Activated CD8-positive, alpha-beta T cell treated with anti-CD3 and anti-CD28 coated beads for 36 hours (primary cell): ENCODE measurements around the gene RNASE7. TPM values are rescaled to one million over a fixed set of nuclear protein-coding genes. Genes with fewer than 3 reads are reported as not detected.

Source experiments
- ATAC-seq: fragments of 200-7000 bp; cut with Tn5 transposase; one replicate; pipeline ENCODE4 v1.10.0; 2021; ENCODE audit warnings: mild to moderate bottlenecking, moderate library complexity
- CTCF ChIA-PET: fragments of 350-600 bp; sonication (Branson Sonifier 250); formaldehyde crosslinking; loops from one replicate; lab custom pipeline; 2021; ENCODE audit warnings: antibody characterized with exemption; lab: Charles Lee
- POLR2A ChIA-PET: fragments of 350-600 bp; sonication (Branson Sonifier 250); formaldehyde crosslinking; loops from one replicate; lab custom pipeline; 2021; ENCODE audit warnings: antibody characterized with exemption; lab: Charles Lee
- DNase-seq: peaks from one replicate; pipeline ENCODE4 v3.0.0-alpha.2; 2020
- H3K27ac Mint-ChIP-seq: one replicate; pipeline ENCODE4 v1.8.0; 2021; ENCODE audit warnings: mild to moderate bottlenecking, mixed read lengths
- H3K27me3 Mint-ChIP-seq: one replicate; pipeline ENCODE4 v1.8.0; 2021; ENCODE audit warnings: mixed read lengths
- H3K36me3 Mint-ChIP-seq: one replicate; pipeline ENCODE4 v1.8.0; 2021; ENCODE audit warnings: low read depth, mixed read lengths
- H3K4me1 Mint-ChIP-seq: one replicate; pipeline ENCODE4 v1.8.0; 2021; ENCODE audit warnings: low read depth, mixed read lengths
- H3K4me3 Mint-ChIP-seq: one replicate; pipeline ENCODE4 v1.8.0; 2021; ENCODE audit warnings: mild to moderate bottlenecking, moderate library complexity, mixed read lengths
- H3K9me3 Mint-ChIP-seq: one replicate; pipeline ENCODE4 v1.8.0; 2021; ENCODE audit warnings: mixed read lengths
- intact Hi-C: fragments of 100-400 bp; cut with micrococcal nuclease; formaldehyde crosslinking; loops from one replicate; pipeline ENCODE4 v1.10.0; 2022
- total RNA-seq, 2 experiments: library from RNA; stranded (reverse); gene quantifications; one replicate each; pipeline ENCODE4 v1.2.3, GENCODE V29; 2021
- TF ChIP-seq, protein P1 (sequence below): fragments of 200-600 bp; IDR thresholded peaks from one replicate; pipeline ENCODE4 v1.8.0; 2022; ENCODE audit warnings: antibody characterized with exemption, mild to moderate bottlenecking

Gene RNASE7
- total RNA-seq, 2 experiments from 2014 or later, result not detected

DNA sequence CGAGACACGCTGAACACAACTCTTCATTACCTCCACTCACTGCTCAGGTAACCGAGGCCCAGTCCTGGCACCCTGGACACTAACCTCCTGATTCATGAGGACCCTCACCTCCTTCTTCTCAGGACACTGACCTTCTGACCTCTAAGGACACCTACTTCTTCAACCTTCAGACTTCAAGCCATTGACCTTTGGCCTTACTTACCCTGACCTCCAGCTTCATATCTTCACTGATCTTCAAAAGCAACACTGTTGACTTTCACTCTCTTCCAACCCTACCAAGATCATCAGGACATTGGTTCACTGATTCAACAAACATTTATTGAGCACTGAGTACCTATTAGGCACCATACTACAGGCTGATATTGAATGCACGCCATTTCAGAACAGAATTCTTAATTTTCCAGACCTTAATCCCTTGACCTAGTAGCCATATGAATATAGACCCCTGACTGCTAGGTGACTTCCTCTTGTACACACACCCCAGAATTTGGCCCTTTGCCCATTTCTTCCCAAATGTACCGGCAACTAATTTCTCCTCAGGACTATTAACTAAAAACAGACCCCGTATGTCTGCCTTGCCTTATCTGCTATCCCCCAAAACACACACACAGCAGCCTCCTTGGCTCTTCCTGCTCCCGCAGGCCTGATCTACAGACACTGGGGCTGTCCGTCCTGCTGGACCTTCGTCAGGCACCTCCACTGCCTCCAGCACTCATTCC, 33.7 kb downstream of the RNASE7 start:
- H3K27ac Mint-ChIP-seq, result no peak overlapping the region
- H3K9me3 Mint-ChIP-seq, result no peaks in the 10 kb centered on the region
- peaks cover 22% of the 10 kb centered on the region for H3K27me3 Mint-ChIP-seq
- DNase-seq (no peak), ATAC-seq (no peak)
- TF ChIP-seq, protein P1, sequence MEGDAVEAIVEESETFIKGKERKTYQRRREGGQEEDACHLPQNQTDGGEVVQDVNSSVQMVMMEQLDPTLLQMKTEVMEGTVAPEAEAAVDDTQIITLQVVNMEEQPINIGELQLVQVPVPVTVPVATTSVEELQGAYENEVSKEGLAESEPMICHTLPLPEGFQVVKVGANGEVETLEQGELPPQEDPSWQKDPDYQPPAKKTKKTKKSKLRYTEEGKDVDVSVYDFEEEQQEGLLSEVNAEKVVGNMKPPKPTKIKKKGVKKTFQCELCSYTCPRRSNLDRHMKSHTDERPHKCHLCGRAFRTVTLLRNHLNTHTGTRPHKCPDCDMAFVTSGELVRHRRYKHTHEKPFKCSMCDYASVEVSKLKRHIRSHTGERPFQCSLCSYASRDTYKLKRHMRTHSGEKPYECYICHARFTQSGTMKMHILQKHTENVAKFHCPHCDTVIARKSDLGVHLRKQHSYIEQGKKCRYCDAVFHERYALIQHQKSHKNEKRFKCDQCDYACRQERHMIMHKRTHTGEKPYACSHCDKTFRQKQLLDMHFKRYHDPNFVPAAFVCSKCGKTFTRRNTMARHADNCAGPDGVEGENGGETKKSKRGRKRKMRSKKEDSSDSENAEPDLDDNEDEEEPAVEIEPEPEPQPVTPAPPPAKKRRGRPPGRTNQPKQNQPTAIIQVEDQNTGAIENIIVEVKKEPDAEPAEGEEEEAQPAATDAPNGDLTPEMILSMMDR, result no peak
- ChIA-PET POLR2A (no interaction called here), CTCF (interaction anchor here (1.6 to 6.4 kb wide), 2 partner anchors 17 to 61 kb away, joined by 4 to 70 read pairs; no protein-coding TSS in a partner anchor)
- peaks cover 13% of the 10 kb centered on the region for H3K4me1 Mint-ChIP-seq
- no peak overlapping the region for H3K4me3 Mint-ChIP-seq
- H3K36me3 Mint-ChIP-seq, result no peaks in the 10 kb centered on the region
- intact Hi-C loops, result no loop called here

DNA sequence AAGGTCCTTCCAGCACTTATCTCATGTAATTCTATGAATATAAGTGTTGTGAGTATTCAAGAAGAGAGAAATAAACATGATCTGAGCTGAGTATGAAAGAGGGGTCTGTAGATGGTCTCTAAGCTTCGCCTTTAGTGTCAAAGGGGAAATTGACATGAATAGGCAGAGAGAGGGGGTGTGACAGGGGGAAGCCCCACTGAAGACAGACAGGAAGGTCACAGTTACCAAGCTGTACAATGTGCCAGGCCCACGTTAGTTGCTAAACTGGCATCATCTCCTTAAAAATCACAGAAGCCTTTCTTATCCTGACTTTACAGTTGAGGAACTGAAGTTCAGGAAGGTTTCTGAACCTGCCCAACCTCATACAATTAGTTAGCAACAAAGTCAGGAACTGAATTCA, 35.5 kb downstream of the RNASE7 start:
- Mint-ChIP-seq H3K4me1 (no peaks in the 10 kb centered on the region), H3K4me3 (no peak overlapping the region), H3K36me3 (no peaks in the 10 kb centered on the region), H3K9me3 (no peaks in the 10 kb centered on the region), H3K27me3 (peaks cover 7% of the 10 kb centered on the region), H3K27ac (no peak overlapping the region)
- DNase-seq, result no peak
- TF ChIP-seq, protein P1, result no peak
- peak; percentile 53 for ATAC-seq
- ChIA-PET POLR2A (interaction anchor here (0.7 kb wide), 1 partner anchor 15 kb away, joined by 3 read pairs; no protein-coding TSS in a partner anchor), CTCF (interaction anchor here (0.6 to 4.9 kb wide), 5 partner anchors 9 to 63 kb away, joined by 3 to 20 read pairs (median 13); no protein-coding TSS in a partner anchor)
- intact Hi-C loops, result no loop called here

- no peaks in the 10 kb centered on the region for H3K9me3 Mint-ChIP-seq
- POLR2A ChIA-PET, result interaction anchor here (0.7 kb wide), 1 partner anchor 14 kb away, joined by 3 read pairs; no protein-coding TSS in a partner anchor
- no peaks in the 10 kb centered on the region for H3K4me1 Mint-ChIP-seq
- CTCF ChIA-PET, result interaction anchor here (1.2 to 4.9 kb wide), 4 partner anchors 10 to 63 kb away, joined by 4 to 20 read pairs (median 14); no protein-coding TSS in a partner anchor
- intact Hi-C loops, result no loop called here
- H3K36me3 Mint-ChIP-seq, result no peaks in the 10 kb centered on the region
- DNase-seq, result no peak
- TF ChIP-seq, protein P1, result no peak
- no peak overlapping the region for H3K4me3 Mint-ChIP-seq
- H3K27ac Mint-ChIP-seq, result no peak overlapping the region
- no peak for ATAC-seq
- peaks cover 5% of the 10 kb centered on the region for H3K27me3 Mint-ChIP-seq
Measured at GRCh38 chr14:21078287-21078686, 36.1 kb downstream of the RNASE7 start.

DNA sequence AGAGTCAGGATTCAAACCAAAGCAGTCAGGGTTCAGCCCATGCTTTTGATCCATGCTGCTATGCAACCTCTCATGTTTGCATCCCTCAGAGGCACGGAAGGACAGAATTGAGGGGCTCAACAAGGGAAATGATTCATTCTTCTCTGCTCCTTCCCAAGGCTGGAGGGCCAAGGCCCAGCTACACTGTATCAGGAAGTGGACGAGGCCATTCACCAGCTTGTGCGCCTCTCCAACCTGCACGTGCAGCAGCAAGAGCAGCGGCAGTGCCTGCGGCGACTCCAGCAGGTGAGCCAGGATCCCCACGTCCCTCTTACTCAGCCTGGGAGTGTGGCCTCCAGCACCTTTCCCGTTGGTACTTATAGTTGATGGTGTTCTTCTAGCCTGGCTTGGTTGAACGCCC, 36.6 kb downstream of the RNASE7 start:
- H3K27me3 Mint-ChIP-seq, result peaks cover under 1% of the 10 kb centered on the region
- CTCF ChIA-PET, result interaction anchor here (2.9 to 4.9 kb wide), 3 partner anchors 14 to 64 kb away, joined by 13 to 20 read pairs (median 14); no protein-coding TSS in a partner anchor
- H3K36me3 Mint-ChIP-seq, result no peaks in the 10 kb centered on the region
- DNase-seq, result no peak
- H3K4me3 Mint-ChIP-seq, result no peak overlapping the region
- intact Hi-C loops, result no loop called here
- TF ChIP-seq, protein P1, result no peak
- POLR2A ChIA-PET, result no interaction called here
- no peaks in the 10 kb centered on the region for H3K4me1 Mint-ChIP-seq
- no peaks in the 10 kb centered on the region for H3K9me3 Mint-ChIP-seq
- H3K27ac Mint-ChIP-seq, result no peak overlapping the region
- no peak for ATAC-seq
